GM19463 (cell line): Measurements from ENCODE around the gene PCSK2.

Experiments used
- ATAC-seq: cut with Tn5 transposase; IDR thresholded peaks from one replicate; pipeline ENCODE4 v1.9.1; 2021; ENCODE audit warnings: mild to moderate bottlenecking, moderate library complexity; ENCODE audit not compliant: unreplicated experiment

PCSK2 gene

DNA sequence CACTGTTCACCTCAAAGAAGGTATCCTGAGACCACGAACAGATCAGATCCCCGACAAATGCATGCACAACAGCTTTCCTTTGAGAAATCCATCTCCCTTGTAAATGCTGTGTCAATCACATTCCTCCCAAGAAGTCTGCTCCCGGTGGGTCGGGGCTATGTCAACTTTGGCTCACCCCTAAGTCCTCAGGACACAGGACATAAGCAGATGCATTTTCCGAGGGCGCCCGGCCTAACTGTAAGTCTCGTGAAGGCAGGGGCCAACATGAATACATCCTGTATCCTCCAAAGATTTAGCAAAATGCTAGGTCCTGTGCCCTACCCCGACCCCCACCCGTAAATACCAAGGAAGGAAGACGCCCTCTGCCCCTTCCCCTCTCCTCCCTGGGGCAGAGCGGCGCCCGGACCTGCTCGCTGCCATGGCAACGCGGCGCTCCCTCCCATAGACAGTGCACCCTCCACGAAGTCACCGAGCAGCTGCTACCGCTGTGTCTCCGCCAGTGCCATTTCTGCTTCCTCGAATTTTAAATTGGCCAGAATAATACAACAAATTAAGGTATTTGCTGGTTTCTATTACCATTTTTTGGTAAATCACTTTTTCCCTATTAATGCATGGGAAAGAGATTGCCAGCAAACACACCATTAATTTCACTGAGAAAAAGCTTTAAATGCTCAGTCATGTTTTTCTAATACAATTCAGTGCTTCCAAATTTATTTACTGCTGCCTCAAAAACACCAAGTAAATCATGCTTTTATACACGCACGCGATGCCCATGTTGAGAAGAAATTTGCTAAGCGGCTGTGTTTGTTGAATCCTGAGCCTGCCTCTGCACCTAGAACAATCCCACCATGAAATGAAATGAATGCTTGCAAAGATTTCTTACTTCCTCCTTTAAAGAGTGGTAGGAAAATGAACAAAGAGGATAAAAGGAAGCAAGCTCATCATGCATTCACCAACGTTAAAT is 100.6 kb downstream of the PCSK2 start:
- no peak for ATAC-seq

DNA sequence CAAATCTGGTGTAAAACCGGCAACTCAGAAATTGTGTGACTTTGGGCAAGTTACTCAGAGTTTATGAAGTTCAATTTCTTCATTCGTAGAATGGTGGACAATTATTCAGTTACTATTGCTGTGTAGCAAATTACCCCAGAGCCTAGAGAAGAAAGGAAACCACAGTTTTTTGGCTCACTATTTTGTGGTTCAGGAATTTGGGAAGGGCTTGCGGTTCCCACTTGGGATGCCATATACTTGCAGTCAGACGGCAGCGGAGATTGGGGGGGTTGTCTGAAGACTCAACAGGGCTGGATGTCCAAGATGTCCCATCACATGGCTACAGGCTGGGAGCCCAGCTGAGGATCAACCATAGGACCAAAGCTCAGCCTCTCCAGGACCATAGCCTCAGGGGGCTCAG is 108.1 kb downstream of the PCSK2 start:
- no peak for ATAC-seq

DNA sequence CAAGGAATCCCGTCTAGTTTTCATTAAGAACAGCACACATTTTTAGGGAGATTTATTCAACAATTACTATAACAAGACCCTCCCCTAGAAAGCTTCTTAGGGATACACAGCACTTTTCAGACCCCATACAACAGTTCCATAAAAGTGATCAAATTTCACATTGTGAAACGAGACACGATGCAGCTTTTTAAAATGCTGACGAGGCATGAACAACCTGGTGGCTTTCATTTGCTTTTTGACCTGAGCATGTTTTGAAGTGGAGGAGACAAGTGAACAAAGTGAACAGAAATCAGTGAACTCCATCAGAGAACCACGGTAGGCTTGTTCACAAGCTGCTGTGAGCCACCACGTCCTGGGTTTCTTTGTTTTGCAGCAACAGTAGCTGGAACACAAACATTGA is 112.2 kb downstream of the PCSK2 start:
- ATAC-seq = no peak

- no peak for ATAC-seq
Measured at GRCh38 chr20:17343091-17343490, 116.3 kb downstream of the PCSK2 start.

GRCh38 chr20:17343656-17344452 is 117.0 kb downstream of the PCSK2 start:
- no peak for ATAC-seq

GRCh38 chr20:17344790-17345189 is 118.0 kb downstream of the PCSK2 start:
- no peak for ATAC-seq

- ATAC-seq = no peak
Measured at GRCh38 chr20:17345321-17345720, 118.5 kb downstream of the PCSK2 start.

DNA sequence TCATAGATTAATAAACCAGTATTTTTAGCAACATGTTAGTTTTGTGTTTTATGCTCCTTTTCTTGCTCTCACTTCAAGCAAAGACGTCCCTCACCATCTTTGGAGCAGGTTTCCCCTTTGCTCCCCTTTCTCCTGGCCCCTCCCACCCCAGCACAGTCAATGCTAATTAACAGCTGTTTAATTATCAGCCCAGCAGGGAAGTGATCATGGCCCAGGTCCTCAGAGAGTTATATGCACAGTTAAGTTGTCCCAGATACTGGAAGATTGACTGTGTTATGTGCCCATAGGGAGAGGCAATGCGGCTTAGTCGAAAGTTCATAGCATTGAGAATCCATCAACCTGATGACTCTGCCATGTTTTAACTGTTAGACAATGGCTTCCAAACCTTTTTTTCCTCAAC is 123.5 kb downstream of the PCSK2 start:
- ATAC-seq = no peak

GRCh38 chr20:17357238-17357637 is 130.4 kb downstream of the PCSK2 start:
- no peak for ATAC-seq

DNA sequence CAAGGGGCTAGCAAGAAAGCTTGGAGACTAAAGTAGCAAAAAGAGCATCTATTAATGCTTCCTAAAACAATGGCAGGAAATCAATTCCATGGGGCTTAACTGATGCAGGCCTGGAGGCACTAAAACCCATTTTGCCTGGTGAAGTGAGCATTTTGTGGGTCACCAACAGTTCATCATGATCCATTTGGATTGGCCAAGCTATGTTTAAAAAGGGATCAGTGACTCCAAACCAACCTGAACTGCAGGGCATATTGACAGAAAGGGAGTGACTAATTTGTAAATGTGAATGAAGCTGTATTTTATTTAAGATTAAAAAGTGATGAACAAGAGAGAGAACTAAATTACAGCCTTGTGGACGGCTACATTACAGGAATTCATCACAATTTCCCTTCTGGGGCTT is 132.0 kb downstream of the PCSK2 start:
- ATAC-seq = no peak

DNA sequence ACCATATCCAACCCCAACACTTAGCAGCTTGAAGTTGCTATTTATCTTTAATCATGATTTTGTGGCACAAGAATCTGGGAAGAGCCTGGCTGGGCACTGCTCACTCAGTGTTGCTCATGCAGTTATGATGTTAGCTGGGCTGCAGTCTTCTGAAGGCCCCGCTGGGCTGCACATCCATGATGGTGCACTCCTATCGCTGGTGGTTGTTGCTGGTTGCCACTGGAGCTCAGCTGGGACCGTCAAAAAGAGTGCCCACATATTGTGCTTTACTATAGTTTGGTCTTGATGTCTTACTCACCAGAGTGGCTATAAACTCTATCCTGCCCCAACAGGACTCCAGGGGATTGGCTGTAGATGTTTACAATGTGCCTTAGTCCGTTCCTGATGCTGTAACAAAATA is 137.8 kb downstream of the PCSK2 start:
- no peak for ATAC-seq

DNA sequence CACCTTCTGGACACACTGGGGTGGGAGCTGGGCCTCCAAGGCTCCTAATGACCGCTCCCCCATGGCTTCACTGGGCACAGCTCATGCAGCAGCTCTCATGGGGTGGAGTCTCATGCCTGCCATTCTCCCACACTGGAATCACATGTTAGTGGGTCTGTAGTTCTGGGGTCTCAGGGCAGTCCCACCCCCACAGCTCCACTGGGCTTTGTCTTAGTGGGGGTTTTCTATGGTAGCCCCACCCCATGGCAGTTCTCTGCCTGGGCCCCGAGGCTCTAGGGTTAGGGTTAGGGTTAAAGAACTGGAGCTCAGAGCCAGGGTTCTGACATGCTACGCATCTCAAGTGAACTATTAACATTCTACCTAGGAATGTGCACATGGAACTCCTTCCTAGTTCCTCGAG is 139.0 kb downstream of the PCSK2 start:
- ATAC-seq = no peak

GRCh38 chr20:17369506-17369905 is 142.7 kb downstream of the PCSK2 start:
- ATAC-seq = no peak

DNA sequence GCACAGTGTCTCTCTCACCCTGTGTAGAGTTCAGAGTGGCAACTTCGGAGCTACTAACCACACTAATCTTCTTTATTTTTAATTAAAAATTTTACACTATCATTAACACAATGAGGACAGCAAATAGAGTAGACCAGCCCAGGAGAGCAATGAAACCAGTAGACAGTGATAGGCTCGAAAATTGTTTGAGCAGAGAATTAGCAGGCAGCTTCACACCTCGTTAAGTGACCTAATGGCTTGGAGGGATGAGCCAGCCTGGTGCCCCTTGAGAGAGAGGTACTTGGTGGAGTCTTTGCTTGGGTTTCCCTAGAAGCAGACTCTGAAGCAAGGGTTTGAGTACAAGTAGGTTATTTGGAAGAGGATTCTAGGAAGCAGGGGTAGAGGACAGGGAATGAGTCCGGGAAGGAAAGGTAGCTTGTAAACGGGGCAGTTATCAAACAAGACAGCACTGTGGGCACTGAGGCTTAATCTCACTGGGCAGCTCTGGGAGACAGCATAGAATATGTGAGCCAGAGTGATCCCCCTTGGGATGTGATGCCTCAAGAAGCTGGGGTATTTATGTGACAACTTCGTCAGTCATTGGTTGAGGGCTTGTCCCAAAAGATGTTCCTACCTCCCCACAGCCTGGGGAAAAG is 146.1 kb downstream of the PCSK2 start:
- ATAC-seq = no peak

GRCh38 chr20:17374086-17374485 is 147.2 kb downstream of the PCSK2 start:
- no peak for ATAC-seq

DNA sequence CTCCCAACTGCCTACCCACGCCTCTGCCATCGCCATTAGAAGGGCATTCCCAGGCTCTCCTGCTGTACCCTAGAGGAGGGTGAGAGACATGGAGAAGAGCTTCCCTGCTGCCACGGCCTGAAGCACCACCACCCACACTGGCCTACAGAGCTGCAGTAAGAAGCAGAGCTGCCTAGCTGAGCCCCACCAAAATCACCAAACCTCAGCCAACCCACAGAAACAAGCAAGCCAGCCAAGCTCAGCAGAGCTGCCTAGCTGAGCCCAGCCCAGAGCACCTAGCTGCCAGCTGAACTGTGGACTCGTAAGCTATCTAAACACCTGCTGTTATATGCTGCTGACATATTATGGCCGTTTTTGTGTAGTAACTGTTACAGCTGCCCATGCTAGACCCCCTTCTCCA is 149.2 kb downstream of the PCSK2 start:
- no peak for ATAC-seq

DNA sequence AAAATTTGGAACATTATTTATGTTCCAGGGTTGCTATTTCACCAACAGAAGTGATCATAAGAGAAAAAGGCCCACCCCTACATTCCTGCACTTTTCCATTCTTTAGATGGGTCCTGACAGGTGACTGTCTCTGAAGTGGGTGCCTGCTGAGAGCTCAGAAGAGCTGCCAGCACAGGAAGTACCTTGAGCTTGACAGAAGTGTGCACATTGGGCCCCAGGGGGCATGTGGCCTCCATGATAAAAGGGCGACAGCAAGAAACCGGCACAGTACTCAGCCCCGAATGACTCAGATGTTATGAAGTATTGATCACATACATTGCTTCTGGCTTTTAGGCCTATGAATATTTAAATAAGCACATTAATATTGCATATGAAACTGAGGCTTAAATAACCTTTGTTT is 150.4 kb downstream of the PCSK2 start:
- ATAC-seq = no peak

- no peak for ATAC-seq
Measured at GRCh38 chr20:17379651-17380050, 152.8 kb downstream of the PCSK2 start.

DNA sequence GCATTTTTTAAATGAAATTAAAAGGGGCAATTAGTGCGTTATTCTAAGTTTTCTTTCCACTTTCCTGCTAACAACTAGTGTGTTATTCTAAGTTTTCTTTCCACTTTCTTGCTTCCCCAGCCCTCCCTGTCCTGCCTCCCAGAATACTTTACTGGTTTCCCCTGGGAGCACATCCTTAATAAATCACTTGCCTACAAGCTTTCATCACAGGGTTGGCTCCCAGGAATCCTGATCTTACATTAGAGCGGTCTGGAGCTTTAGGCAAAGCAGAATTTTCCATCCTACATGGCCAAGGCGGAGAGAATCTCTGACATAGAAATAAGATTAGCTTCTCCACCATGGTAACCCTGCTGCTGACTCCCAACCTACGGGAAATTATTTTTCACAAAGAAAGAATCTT is 154.0 kb downstream of the PCSK2 start:
- no peak for ATAC-seq

- no peak for ATAC-seq
Measured at GRCh38 chr20:17381724-17382123, 154.9 kb downstream of the PCSK2 start.

GRCh38 chr20:17385798-17386197 is 159.0 kb downstream of the PCSK2 start:
- no peak for ATAC-seq

GRCh38 chr20:17390655-17391054 is 163.8 kb downstream of the PCSK2 start:
- ATAC-seq = no peak
